K562 (cell line): ENCODE measurements around the gene GPR21. TPM values are rescaled to one million over a fixed set of nuclear protein-coding genes. Genes with fewer than 3 reads are reported as not detected.

Experiments
- PHF8 ChIP-seq: fragments of 200-600 bp; sonication (generic); IDR thresholded peaks from 2 replicates; pipeline ENCODE4 v1.6.1; 2012; ENCODE audit warnings: mixed run types, mild to moderate bottlenecking, inconsistent platforms, low read length, moderate library complexity, borderline replicate concordance
- PRDM10 ChIP-seq: fragments of 450-650 bp; IDR thresholded peaks from 2 replicates; pipeline ENCODE4 v1.6.1; 2018; ENCODE audit not compliant: partially characterized antibody
- SMAD1 ChIP-seq: fragments of 150-350 bp; IDR thresholded peaks from 2 replicates; pipeline ENCODE4 v1.6.1; 2014; ENCODE audit warnings: low read length, low read depth; ENCODE audit not compliant: partially characterized antibody
- SMARCE1 ChIP-seq: fragments of 450-650 bp; IDR thresholded peaks from 2 replicates; pipeline ENCODE4 v1.7.1; 2016; ENCODE audit warnings: mild to moderate bottlenecking
- SMC3 ChIP-seq: conservative IDR thresholded peaks from 2 replicates; pipeline ENCODE4 v1.6.1; 2011; ENCODE audit warnings: low read depth, low read length, improper control_type of control experiment; ENCODE audit not compliant: insufficient read depth
- TAL1 ChIP-seq: fragments of 450-650 bp; IDR thresholded peaks from 2 replicates; pipeline ENCODE4 v1.6.1; 2016; ENCODE audit warnings: mild to moderate bottlenecking
- TCF7 ChIP-seq: sonication (generic); IDR thresholded peaks from 2 replicates; pipeline ENCODE4 v1.6.1; 2016; ENCODE audit warnings: antibody characterized with exemption, borderline replicate concordance
- TEAD4 ChIP-seq, 2 experiments: sonication (generic) in 1 of 2; formaldehyde crosslinking in 1 of 2; IDR thresholded peaks; 2 replicates each; pipeline versions ENCODE4 v1.6.1 to v1.8.0; 2012 to 2022; ENCODE audit warnings: borderline replicate concordance in 1 of 2, inconsistent platforms in 1 of 2, low read length in 1 of 2, mild to moderate bottlenecking in 1 of 2, missing genetic modification reagents in 1 of 2
- ZBTB33 ChIP-seq: sonication (generic); formaldehyde crosslinking; IDR thresholded peaks from 2 replicates; pipeline ENCODE4 v1.8.1; 2023; ENCODE audit warnings: mild to moderate bottlenecking, missing genetic modification reagents
- ZNF133 ChIP-seq: fragments of 250-450 bp; sonication (Bioruptor Pico); IDR thresholded peaks from 2 replicates; pipeline ENCODE4 v1.4.0; 2020; ENCODE audit warnings: mild to moderate bottlenecking
- ZNF316 ChIP-seq: fragments of 450-650 bp; IDR thresholded peaks from 2 replicates; pipeline ENCODE4 v1.6.1; 2016
- ZNF408 ChIP-seq: fragments of 250-450 bp; sonication (Bioruptor Pico); IDR thresholded peaks from 2 replicates; pipeline ENCODE4 v1.4.0; 2020; ENCODE audit warnings: low read depth, mild to moderate bottlenecking, moderate library complexity
- ZNF592 ChIP-seq: fragments of 450-650 bp; IDR thresholded peaks from 2 replicates; pipeline ENCODE4 v1.6.1; 2017; ENCODE audit warnings: antibody characterized with exemption, mild to moderate bottlenecking
- polyA plus RNA-seq, 8 experiments: library from polyadenylated mRNA; depleted of rRNA in 4 of 8; stranded (reverse) in 5 of 8; unstranded in 3 of 8; fragments of >200 nt; fragmentation: Nextera tagmentation in 2 of 8; fragmentation: Illumina TruSeq in 1 of 8; extraction: Ambion mirVana in 2 of 8; extraction: Trizol in 1 of 8; gene quantifications; 2 replicates each; pipeline versions ENCODE4 v1.2.1 to v1.2.3, GENCODE V29; 2011 to 2014; ENCODE audit warnings: inconsistent platforms in 1 of 8, missing spikeins in 1 of 8
- total RNA-seq, 7 experiments: library from RNA; depleted of rRNA in 6 of 7; stranded (reverse); fragments of >200 nt in 6 of 7; fragmentation: Illumina TruSeq in 2 of 7; extraction: Trizol in 2 of 7; gene quantifications; 2 replicates each; pipeline versions ENCODE4 v1.2.1 to v1.2.3, GENCODE V29; 2011 to 2021; ENCODE audit warnings: low replicate concordance in 1 of 7
- TF ChIP-seq, protein P1 (sequence below), 2 experiments: fragments of 200-800 bp in 1 of 2; sonication (Bioruptor generic) in 1 of 2; sonication (generic) in 1 of 2; formaldehyde crosslinking in 1 of 2; IDR thresholded peaks in 1 of 2; conservative IDR thresholded peaks in 1 of 2; 2 replicates each; pipeline versions ENCODE4 v1.5.0 to v1.6.1; 2016 to 2020; ENCODE audit warnings: missing compliant biosample characterization in 1 of 2, missing genetic modification characterization in 1 of 2, missing genetic modification reagents in 1 of 2

Gene GPR21
- total and polyA plus RNA-seq, 9 of the 15 experiments (the other 6 are each of a cell fraction or from before 2014, with no cell fraction given): 0.16 to 0.83 (median 0.36) TPM; not detected in 6

DNA sequence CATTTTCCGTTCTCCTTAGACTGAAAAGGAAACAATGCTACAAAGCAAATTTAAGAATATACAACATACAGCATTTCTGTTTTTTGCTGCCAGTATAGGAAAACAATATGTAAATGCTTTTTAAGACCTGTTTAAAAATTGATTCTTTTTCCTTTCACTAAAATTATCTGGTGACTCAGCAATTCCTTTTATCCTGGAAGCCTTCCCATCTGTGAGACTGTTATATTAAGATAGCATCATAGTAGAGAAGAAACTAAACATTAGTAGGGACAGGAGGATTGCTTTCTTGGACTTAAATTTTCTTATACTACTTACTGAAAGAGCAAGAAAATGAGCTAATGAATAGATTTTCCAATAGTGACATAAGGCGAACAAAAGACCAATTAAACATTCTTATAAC lies 30.0 kb upstream of the GPR21 start (continued):
- TF ChIP-seq PHF8 (no peak), SMARCE1 (peak; percentile 13; the same call in 1 of the 2 replicates), TAL1 (peak; percentile 47), ZNF133 (no peak), TEAD4 (IDR thresholded peaks at IDR 0.05; ENCODE audit: low read length) (peak; percentile 28; the same call in 1 of the 2 replicates), TEAD4 (CRISPR knock-in tag; IDR thresholded peaks at IDR 0.05; ENCODE audit: borderline replicate concordance) (no peak), ZNF316 (peak; percentile 99), ZBTB33 (no peak), TCF7 (no peak), ZNF592 (no peak), ZNF408 (CRISPR knock-in tag) (no peak), PRDM10 (no peak), SMC3 (no peak), SMAD1 (no peak)
- TF ChIP-seq, protein P1, sequence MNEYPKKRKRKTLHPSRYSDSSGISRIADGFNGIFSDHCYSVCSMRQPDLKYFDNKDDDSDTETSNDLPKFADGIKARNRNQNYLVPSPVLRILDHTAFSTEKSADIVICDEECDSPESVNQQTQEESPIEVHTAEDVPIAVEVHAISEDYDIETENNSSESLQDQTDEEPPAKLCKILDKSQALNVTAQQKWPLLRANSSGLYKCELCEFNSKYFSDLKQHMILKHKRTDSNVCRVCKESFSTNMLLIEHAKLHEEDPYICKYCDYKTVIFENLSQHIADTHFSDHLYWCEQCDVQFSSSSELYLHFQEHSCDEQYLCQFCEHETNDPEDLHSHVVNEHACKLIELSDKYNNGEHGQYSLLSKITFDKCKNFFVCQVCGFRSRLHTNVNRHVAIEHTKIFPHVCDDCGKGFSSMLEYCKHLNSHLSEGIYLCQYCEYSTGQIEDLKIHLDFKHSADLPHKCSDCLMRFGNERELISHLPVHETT (CRISPR knock-in tag; conservative IDR thresholded peaks at IDR 0.05 in 1 of 2, IDR thresholded peaks at IDR 0.05 in 1 of 2): 0 out of 4 replicates have a peak, but pooled peaks of 1 of the 2 experiments have one; percentile 35
- TF ChIP-seq, all 486 proteins: peak for 19
